A172 (cell line): ENCODE data around the gene ADGRV1. TPM values are rescaled to one million over a fixed set of nuclear protein-coding genes. Genes with fewer than 3 reads are reported as not detected.
"Not testable (repeated sequence)": the region's sequence is repeated elsewhere in the genome, so short reads cannot be mapped to it uniquely, and the experiment has no call there.

ENCODE experiments used
- DNase-seq: peaks from one replicate; pipeline ENCODE4 v3.0.0-alpha.2; 2015; ENCODE audit warnings: low spot score
- total RNA-seq: library from RNA; depleted of rRNA; stranded (reverse); fragments of >200 nt; shearing (Covaris generic); gene quantifications from 2 replicates; pipeline ENCODE4 v1.2.3, GENCODE V29; 2014

Gene ADGRV1
- total RNA-seq, 1 experiment from 2014 or later, result not detected

GRCh38 chr5:90551376-90551775 is 7.2 kb upstream of the ADGRV1 start:
- no peak for DNase-seq

- DNase-seq, result no peak
Measured at GRCh38 chr5:90553711-90554110, 4.9 kb upstream of the ADGRV1 start.

GRCh38 chr5:90554358-90555006 is 4.1 kb upstream of the ADGRV1 start:
- DNase-seq, result no peak

GRCh38 chr5:90555666-90556065 is 2.9 kb upstream of the ADGRV1 start:
- DNase-seq, result no peak

- DNase-seq, result no peak
Measured at GRCh38 chr5:90557391-90557790, 1.2 kb upstream of the ADGRV1 start.

- DNase-seq, result no peak
Measured at GRCh38 chr5:90557871-90558270, 726 bp upstream of the ADGRV1 start.

GRCh38 chr5:90560771-90561170 is 2.2 kb downstream of the ADGRV1 start:
- no peak for DNase-seq

- no peak for DNase-seq
Measured at GRCh38 chr5:90561766-90562165, 3.2 kb downstream of the ADGRV1 start.

GRCh38 chr5:90562341-90562740 is 3.7 kb downstream of the ADGRV1 start:
- DNase-seq, result no peak

- DNase-seq, result no peak
Measured at GRCh38 chr5:90563108-90563507, 4.5 kb downstream of the ADGRV1 start.

- no peak for DNase-seq
Measured at GRCh38 chr5:90565491-90565890, 6.9 kb downstream of the ADGRV1 start.

GRCh38 chr5:90569084-90569483 is 10.5 kb downstream of the ADGRV1 start:
- DNase-seq, result no peak

- DNase-seq, result no peak
Measured at GRCh38 chr5:90570034-90570433, 11.4 kb downstream of the ADGRV1 start.

GRCh38 chr5:90571147-90571773 is 12.7 kb downstream of the ADGRV1 start:
- no peak for DNase-seq

GRCh38 chr5:90575712-90576111 is 17.1 kb downstream of the ADGRV1 start:
- no peak for DNase-seq

GRCh38 chr5:90576566-90576965 is 18.0 kb downstream of the ADGRV1 start:
- DNase-seq, result not testable (repeated sequence)

- DNase-seq, result not testable (repeated sequence)
Measured at GRCh38 chr5:90579905-90580304, 21.3 kb downstream of the ADGRV1 start.

GRCh38 chr5:90581956-90582355 is 23.4 kb downstream of the ADGRV1 start:
- no peak for DNase-seq

GRCh38 chr5:90585337-90585986 is 26.9 kb downstream of the ADGRV1 start:
- DNase-seq, result no peak

- DNase-seq, result no peak
Measured at GRCh38 chr5:90586469-90586868, 27.9 kb downstream of the ADGRV1 start.

GRCh38 chr5:90590170-90590569 is 31.6 kb downstream of the ADGRV1 start:
- DNase-seq, result no peak

GRCh38 chr5:90593083-90593482 is 34.5 kb downstream of the ADGRV1 start:
- not testable (repeated sequence) for DNase-seq

- not testable (repeated sequence) for DNase-seq
Measured at GRCh38 chr5:90595766-90596165, 37.2 kb downstream of the ADGRV1 start.
